A549 treated with CpdA at 1 μM for 4 hours (cell line): Measurements from ENCODE around the gene MAGEC3. TPM values are rescaled to one million over a fixed set of nuclear protein-coding genes. Genes with fewer than 3 reads are reported as not detected.

Experiments used
- total RNA-seq: library from RNA; stranded (reverse); fragments of 200-300 nt; extraction: Qiagen RNA extraction; gene quantifications from 5 replicates; pipeline ENCODE4 v1.2.3, GENCODE V29; 2022; ENCODE audit warnings: low read depth

MAGEC3 gene, protein sequence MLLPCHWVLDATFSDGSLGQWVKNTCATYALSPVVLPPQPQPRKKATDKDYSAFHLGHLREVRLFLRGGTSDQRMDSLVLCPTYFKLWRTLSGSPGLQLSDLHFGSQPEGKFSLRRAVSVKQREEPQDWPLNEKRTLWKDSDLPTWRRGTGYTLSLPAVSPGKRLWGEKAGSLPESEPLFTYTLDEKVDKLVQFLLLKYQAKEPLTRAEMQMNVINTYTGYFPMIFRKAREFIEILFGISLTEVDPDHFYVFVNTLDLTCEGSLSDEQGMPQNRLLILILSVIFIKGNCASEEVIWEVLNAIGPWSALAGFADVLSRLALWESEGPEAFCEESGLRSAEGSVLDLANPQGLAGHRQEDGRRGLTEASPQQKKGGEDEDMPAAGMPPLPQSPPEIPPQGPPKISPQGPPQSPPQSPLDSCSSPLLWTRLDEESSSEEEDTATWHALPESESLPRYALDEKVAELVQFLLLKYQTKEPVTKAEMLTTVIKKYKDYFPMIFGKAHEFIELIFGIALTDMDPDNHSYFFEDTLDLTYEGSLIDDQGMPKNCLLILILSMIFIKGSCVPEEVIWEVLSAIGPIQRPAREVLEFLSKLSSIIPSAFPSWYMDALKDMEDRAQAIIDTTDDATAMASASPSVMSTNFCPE
- not detected in 5 replicates for total RNA-seq

DNA sequence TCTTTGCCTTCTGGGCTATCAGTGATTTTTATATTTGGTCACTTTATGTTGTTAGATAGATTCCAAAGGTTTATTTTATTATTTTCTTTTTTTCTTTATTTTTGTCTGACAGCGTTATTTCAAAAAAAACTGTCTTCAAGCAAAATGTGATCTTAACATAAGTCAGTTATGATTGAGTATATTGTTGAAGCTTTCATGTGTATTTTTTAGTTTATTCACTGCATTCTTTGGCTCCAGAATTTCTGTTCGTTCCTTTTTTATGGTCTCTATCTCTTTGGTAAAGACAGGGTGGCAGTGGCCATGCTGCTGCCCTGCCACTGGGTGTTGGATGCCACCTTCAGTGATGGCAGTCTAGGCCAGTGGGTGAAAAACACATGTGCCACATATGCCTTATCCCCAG is at the start of gene MAGEC3:
Gene MAGEC3, plus strand, starts transcription at position 301 of the 400 bp plus-strand sequence. Its CDS starts 0 bp downstream, at position 301.

DNA sequence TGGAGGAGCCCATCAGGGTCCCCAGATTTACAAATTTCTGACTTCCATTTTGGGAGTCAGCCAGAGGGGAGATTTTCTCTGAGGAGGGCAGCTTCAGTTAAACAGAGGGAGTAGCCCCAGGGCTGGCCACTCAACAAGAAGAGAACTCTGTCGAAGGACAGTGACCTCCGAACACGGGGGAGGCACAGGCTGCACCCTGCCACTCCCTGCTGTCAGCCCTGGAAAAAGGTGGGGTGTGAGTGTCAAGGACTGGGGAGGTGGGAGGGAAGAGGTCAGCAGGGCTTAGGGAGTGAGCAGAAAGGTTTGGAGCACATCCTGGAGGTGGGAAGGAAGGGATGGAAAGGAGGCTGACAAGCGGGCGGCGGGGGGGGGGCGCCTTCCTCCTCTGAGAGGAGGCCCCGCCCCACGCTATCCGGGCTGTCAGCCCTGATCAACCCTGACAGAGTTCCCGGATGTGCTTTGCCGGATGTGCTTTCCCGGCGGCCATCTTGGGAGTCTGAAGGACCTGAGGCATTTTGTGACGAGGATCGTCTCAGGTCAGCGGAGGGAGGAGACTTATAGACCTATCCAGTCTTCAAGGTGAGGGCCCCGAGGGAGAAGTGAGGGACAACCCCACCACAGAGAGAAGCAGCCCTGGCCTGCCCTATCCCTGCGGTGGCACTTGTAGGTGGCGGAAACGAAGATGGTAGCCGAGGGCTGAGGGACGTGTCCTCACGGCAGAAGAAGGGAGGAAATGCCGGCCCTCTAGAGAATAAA is 65.5 kb downstream of the MAGEC3 start, which contains the start of gene MAGEC1:
Gene MAGEC1, plus strand, starts transcription at position 495 of the 756 bp plus-strand sequence. CDS start 1,179 bp downstream, outside the sequence.

Other genes with a start within 250 kb of the MAGEC3 start
- gene SPANXA2, start 248.6 kb upstream of the MAGEC3 start, total RNA-seq = 0.21 to 0.27 TPM (median 0.21 TPM) in 3 of 5 replicates, not detected in the others
- gene SPANXD, start 139.6 kb upstream of the MAGEC3 start, total RNA-seq = not detected in 5 replicates
- 0.01 to 0.10 TPM (median 0.05 TPM) in 4 of 5 replicates, not detected in the other for gene MAGEC1, start 65.6 kb downstream of the MAGEC3 start, total RNA-seq